Measurements from ENCODE around the gene TRIM14.
A peak's percentile ranks its signal among the peaks of the same experiment; 100 is the strongest.
"Not testable (repeated sequence)": the region's sequence is repeated elsewhere in the genome, so short reads cannot be mapped to it uniquely, and the experiment has no call there.

Gene TRIM14

GRCh38 chr9:98108531-98109031, 10.4 kb downstream of the TRIM14 start:
- DNase-seq (ENCODE audit: low spot score): no peak

GRCh38 chr9:98107926-98108325, 11.1 kb downstream of the TRIM14 start:
- DNase-seq (ENCODE audit: low spot score): no peak

- no peak for DNase-seq (ENCODE audit: low spot score)
These were observed 14.0 kb downstream of the TRIM14 start for GRCh38 chr9:98105006-98105405.

GRCh38 chr9:98104445-98104881, 14.6 kb downstream of the TRIM14 start:
- no peak for DNase-seq (ENCODE audit: low spot score)

GRCh38 chr9:98101868-98102273, 17.2 kb downstream of the TRIM14 start:
- DNase-seq (ENCODE audit: low spot score): no peak

GRCh38 chr9:98101416-98101815, 17.6 kb downstream of the TRIM14 start:
- no peak for DNase-seq (ENCODE audit: low spot score)

GRCh38 chr9:98100456-98100855, 18.6 kb downstream of the TRIM14 start:
- no peak for DNase-seq (ENCODE audit: low spot score)

- no peak for DNase-seq (ENCODE audit: low spot score)
These were observed 19.1 kb downstream of the TRIM14 start for GRCh38 chr9:98099898-98100297.

GRCh38 chr9:98099346-98099745, 19.7 kb downstream of the TRIM14 start:
- DNase-seq (ENCODE audit: low spot score): no peak

GRCh38 chr9:98097836-98098235, 21.2 kb downstream of the TRIM14 start:
- DNase-seq (ENCODE audit: low spot score): no peak

GRCh38 chr9:98096091-98096490, 22.9 kb downstream of the TRIM14 start:
- no peak for DNase-seq (ENCODE audit: low spot score)

- DNase-seq (ENCODE audit: low spot score): no peak
These were observed 23.6 kb downstream of the TRIM14 start for GRCh38 chr9:98095401-98095800.

- DNase-seq (ENCODE audit: low spot score): no peak
These were observed 24.2 kb downstream of the TRIM14 start for GRCh38 chr9:98094851-98095250.

- DNase-seq (ENCODE audit: low spot score): no peak
These were observed 24.7 kb downstream of the TRIM14 start for GRCh38 chr9:98094316-98094715.

GRCh38 chr9:98092613-98092931, 26.4 kb downstream of the TRIM14 start:
- DNase-seq (ENCODE audit: low spot score): no peak

- DNase-seq (ENCODE audit: low spot score): peak; percentile 64
These were observed 27.0 kb downstream of the TRIM14 start for GRCh38 chr9:98091735-98092612.

GRCh38 chr9:98090674-98091073, 28.3 kb downstream of the TRIM14 start:
- DNase-seq (ENCODE audit: low spot score): not testable (repeated sequence)

- DNase-seq (ENCODE audit: low spot score): peak; percentile 83
These were observed 31.3 kb downstream of the TRIM14 start for GRCh38 chr9:98087420-98088354.

GRCh38 chr9:98086461-98086860, 32.6 kb downstream of the TRIM14 start:
- no peak for DNase-seq (ENCODE audit: low spot score)

- DNase-seq (ENCODE audit: low spot score): no peak
These were observed 33.1 kb downstream of the TRIM14 start for GRCh38 chr9:98085944-98086343.

GRCh38 chr9:98085058-98085457, 34.0 kb downstream of the TRIM14 start:
- DNase-seq (ENCODE audit: low spot score): no peak

GRCh38 chr9:98084396-98084795, 34.6 kb downstream of the TRIM14 start:
- DNase-seq (ENCODE audit: low spot score): no peak

Measured in AG20443 (cell line).